ENCODE measurements around the gene PRKRA. TPM values are rescaled to one million over a fixed set of nuclear protein-coding genes. Genes with fewer than 3 reads are reported as not detected.

Gene PRKRA
- total RNA-seq, 1 experiment from 2014 or later, result 49.8 TPM

DNA sequence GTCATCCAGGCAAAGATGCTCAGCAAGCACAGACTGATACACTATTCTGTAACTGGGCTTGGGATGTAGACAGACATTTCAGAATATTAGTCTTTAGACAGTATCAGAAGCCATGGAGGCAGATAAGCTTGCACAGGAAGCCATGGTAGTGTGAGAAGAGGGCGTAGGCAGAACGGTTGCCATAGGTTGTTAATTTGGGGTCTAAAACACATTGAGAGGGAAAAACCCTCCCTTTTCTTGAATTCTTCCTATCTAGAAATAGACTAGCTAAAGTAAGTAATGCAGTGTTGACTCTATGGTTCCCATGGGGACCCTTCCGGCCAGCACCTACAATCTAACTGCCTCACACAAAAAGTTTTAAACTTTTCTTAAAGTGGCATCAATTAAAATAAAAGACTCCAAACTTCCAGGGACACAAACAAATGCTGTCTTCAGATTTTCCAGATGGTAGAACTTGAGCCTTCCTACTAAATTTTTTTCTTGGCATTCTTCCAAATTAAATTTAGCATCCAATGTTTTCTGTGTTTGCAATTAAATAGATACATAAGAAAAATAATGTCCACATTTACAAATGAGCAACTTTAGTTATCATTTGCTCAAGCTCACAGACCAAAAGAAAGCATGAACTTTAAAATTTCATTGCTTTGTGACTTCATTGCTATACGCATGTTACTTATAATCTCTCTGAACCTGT, 1.9 kb downstream of the PRKRA start:
- Histone ChIP-seq H3K27me3 (ENCODE audit: insufficient read depth, low read length) (no peaks in the 10 kb centered on the region), H2AFZ (ENCODE audit: low read depth, low read length, poor library complexity, severe bottlenecking) (no peak overlapping the region), H4K20me1 (ENCODE audit: insufficient read depth) (0 out of 2 replicates have a peak, but pooled peaks cover 5% of the 10 kb centered on the region), H3K9ac (ENCODE audit: low read length) (peak overlapping the region; percentile 94; the same call in 1 of the 2 replicates), H3K4me1 (ENCODE audit: control insufficient read depth in 1 of 2, insufficient read depth in 2 of 2, low read length in 2 of 2) (peaks cover 12 to 20% of the 10 kb centered on the region in 2 experiments; a peak in 2 of 4 replicates), H3K4me2 (ENCODE audit: low read length) (peak overlapping the region; percentile 94), H3K36me3 (ENCODE audit: control insufficient read depth in 1 of 2, insufficient read depth in 2 of 2, low read length in 2 of 2) (peaks cover 24 to 28% of the 10 kb centered on the region in 2 experiments), H3K9me2 (ENCODE audit: insufficient read depth) (no peaks in the 10 kb centered on the region), H3K79me2 (ENCODE audit: insufficient read depth, low read length) (peaks cover 42% of the 10 kb centered on the region), H3K9me3 (ENCODE audit: control insufficient read depth in 1 of 2, insufficient read depth in 1 of 2, low read depth in 1 of 2, low read length in 2 of 2) (no peaks in the 10 kb centered on the region), H3K27ac (ENCODE audit: low read depth, low read length) (no peak overlapping the region; the same call in 1 of the 2 replicates), H3K4me3 (replicated peaks in 1 of 2; ENCODE audit: low read depth in 1 of 2, low read length in 2 of 2) (peak overlapping the region; percentile 72 to 93; a peak in 3 of 4 replicates)
- DNase-seq (ENCODE audit: low read depth, low spot score) (no peak), ATAC-seq (no peak)
- TF ChIP-seq MAX (IDR thresholded peaks at IDR 0.05) (no peak), JUND (IDR thresholded peaks at IDR 0.05) (no peak)
- intact Hi-C loops (cut with micrococcal nuclease), result no loop called here
- no TSS peak for BruUV-seq (replicated peaks)
- CTCF ChIA-PET, result no interaction called here
- POLR2A ChIA-PET, result no interaction called here
- RAD21 ChIA-PET (ENCODE audit: low non-redundant PET in 1 of 2, low total read pairs in 2 of 2, uncharacterized antibody in 2 of 2, unreplicated experiment in 2 of 2), result no interaction called here

DNA sequence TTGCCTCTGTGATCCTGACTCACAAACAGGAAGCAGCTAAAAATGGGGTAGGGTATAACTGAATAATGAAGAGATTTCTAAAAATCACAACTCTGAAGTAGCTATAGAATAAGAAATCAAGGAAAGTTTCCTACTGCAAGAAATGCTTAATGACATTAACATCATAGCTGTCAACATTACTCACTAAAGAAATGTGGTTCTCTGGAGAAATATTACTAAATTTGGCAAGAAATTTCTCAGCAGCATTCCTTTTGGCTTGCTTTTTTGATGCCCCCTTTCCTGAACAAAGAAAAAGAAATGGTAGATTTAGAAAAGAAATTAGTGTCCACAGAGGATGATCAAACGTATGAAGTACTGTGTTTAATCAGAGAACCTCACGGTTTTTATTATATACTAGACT, 9.5 kb downstream of the PRKRA start:
- no peak overlapping the region for H3K27ac ChIP-seq (ENCODE audit: low read depth, low read length)
- no peak overlapping the region for H3K4me3 ChIP-seq (replicated peaks in 1 of 2; ENCODE audit: low read depth in 1 of 2, low read length in 2 of 2)
- no peak overlapping the region for H3K9ac ChIP-seq (ENCODE audit: low read length)
- no peaks in the 10 kb centered on the region for H3K9me3 ChIP-seq (ENCODE audit: control insufficient read depth in 1 of 2, insufficient read depth in 1 of 2, low read depth in 1 of 2, low read length in 2 of 2)
- ATAC-seq (no peak), DNase-seq (ENCODE audit: low read depth, low spot score) (no peak)
- H2AFZ ChIP-seq (ENCODE audit: low read depth, low read length, poor library complexity, severe bottlenecking), result no peak overlapping the region
- POLR2A ChIA-PET, result interaction anchor here (1.1 kb wide), 1 partner anchor 10 kb away, joined by 4 read pairs; the partner anchor contains the start of genes PJVK and PRKRA
- H3K79me2 ChIP-seq (ENCODE audit: insufficient read depth, low read length), result peaks cover 9% of the 10 kb centered on the region; the same call in 1 of the 2 replicates
- RAD21 ChIA-PET (ENCODE audit: low non-redundant PET in 1 of 2, low total read pairs in 2 of 2, uncharacterized antibody in 2 of 2, unreplicated experiment in 2 of 2), result no interaction called here
- BruUV-seq (replicated peaks), result no TSS peak
- H3K9me2 ChIP-seq (ENCODE audit: insufficient read depth), result no peaks in the 10 kb centered on the region
- CTCF ChIA-PET, result no interaction called here
- peaks cover 39 to 48% of the 10 kb centered on the region in 2 experiments for H3K36me3 ChIP-seq (ENCODE audit: control insufficient read depth in 1 of 2, insufficient read depth in 2 of 2, low read length in 2 of 2)
- no peaks in the 10 kb centered on the region for H3K27me3 ChIP-seq (ENCODE audit: insufficient read depth, low read length)
- H3K4me2 ChIP-seq (ENCODE audit: low read length), result no peak overlapping the region
- peaks cover 13 to 23% of the 10 kb centered on the region in 2 experiments for H3K4me1 ChIP-seq (ENCODE audit: control insufficient read depth in 1 of 2, insufficient read depth in 2 of 2, low read length in 2 of 2)
- intact Hi-C loops (cut with micrococcal nuclease), result no loop called here
- H4K20me1 ChIP-seq (ENCODE audit: insufficient read depth), result 0 out of 2 replicates have a peak, but pooled peaks cover 4% of the 10 kb centered on the region
- TF ChIP-seq FOSL1 (IDR thresholded peaks at IDR 0.05; ENCODE audit: low read depth) (no peak), JUND (IDR thresholded peaks at IDR 0.05) (no peak), ELF1 (IDR thresholded peaks at IDR 0.05; ENCODE audit: borderline replicate concordance, low read depth) (no peak), SRF (IDR thresholded peaks at IDR 0.05; ENCODE audit: low read depth) (no peak), ZFX (IDR thresholded peaks at IDR 0.05) (no peak), RAD21 (IDR thresholded peaks at IDR 0.05; ENCODE audit: low read depth) (no peak), CBX3 (IDR thresholded peaks at IDR 0.05; ENCODE audit: low read depth) (no peak), YY1 (IDR thresholded peaks at IDR 0.05; ENCODE audit: extremely low read depth, insufficient replicate concordance, low read depth, low read length) (no peak), ATF3 (IDR thresholded peaks at IDR 0.05) (no peak), MAX (IDR thresholded peaks at IDR 0.05) (no peak), SIN3A (IDR thresholded peaks at IDR 0.05; ENCODE audit: low read depth) (no peak), ZNF274 (IDR thresholded peaks at IDR 0.05; ENCODE audit: low read depth, low read length) (no peak), CEBPB (IDR thresholded peaks at IDR 0.05; ENCODE audit: low read depth) (no peak), EGR1 (IDR thresholded peaks at IDR 0.05; ENCODE audit: low read depth) (no peak)
- TF ChIP-seq, protein P1, sequence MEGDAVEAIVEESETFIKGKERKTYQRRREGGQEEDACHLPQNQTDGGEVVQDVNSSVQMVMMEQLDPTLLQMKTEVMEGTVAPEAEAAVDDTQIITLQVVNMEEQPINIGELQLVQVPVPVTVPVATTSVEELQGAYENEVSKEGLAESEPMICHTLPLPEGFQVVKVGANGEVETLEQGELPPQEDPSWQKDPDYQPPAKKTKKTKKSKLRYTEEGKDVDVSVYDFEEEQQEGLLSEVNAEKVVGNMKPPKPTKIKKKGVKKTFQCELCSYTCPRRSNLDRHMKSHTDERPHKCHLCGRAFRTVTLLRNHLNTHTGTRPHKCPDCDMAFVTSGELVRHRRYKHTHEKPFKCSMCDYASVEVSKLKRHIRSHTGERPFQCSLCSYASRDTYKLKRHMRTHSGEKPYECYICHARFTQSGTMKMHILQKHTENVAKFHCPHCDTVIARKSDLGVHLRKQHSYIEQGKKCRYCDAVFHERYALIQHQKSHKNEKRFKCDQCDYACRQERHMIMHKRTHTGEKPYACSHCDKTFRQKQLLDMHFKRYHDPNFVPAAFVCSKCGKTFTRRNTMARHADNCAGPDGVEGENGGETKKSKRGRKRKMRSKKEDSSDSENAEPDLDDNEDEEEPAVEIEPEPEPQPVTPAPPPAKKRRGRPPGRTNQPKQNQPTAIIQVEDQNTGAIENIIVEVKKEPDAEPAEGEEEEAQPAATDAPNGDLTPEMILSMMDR (IDR thresholded peaks at IDR 0.05 in 2 of 3, conservative IDR thresholded peaks at IDR 0.05 in 1 of 3; ENCODE audit: borderline replicate concordance in 1 of 3, insufficient read depth in 1 of 3, low read depth in 2 of 3, low read length in 2 of 3), result no peak
